HepG2 (cell line): Measurements from ENCODE around the gene RTEL1. TPM values are rescaled to one million over a fixed set of nuclear protein-coding genes. Genes with fewer than 3 reads are reported as not detected.

Source experiments
- ATF1 ChIP-seq: IDR thresholded peaks from 2 replicates; pipeline ENCODE4 v1.6.1; 2016; ENCODE audit warnings: mild to moderate bottlenecking, control low read depth
- HHEX ChIP-seq: IDR thresholded peaks from 2 replicates; pipeline ENCODE4 v1.6.1; 2016; ENCODE audit warnings: control low read depth
- HNRNPK ChIP-seq: fragments of 200-400 bp; formaldehyde crosslinking; IDR thresholded peaks from 2 replicates; pipeline ENCODE4 v1.6.1; 2018; ENCODE audit warnings: low read length, low read depth, moderate library complexity, mild to moderate bottlenecking; ENCODE audit not compliant: poor library complexity, severe bottlenecking
- HNRNPLL ChIP-seq: fragments of 200-400 bp; formaldehyde crosslinking; IDR thresholded peaks from 2 replicates; pipeline ENCODE4 v1.6.1; 2017; ENCODE audit warnings: mild to moderate bottlenecking, low read depth, low read length; ENCODE audit not compliant: poor library complexity, severe bottlenecking
- KAT7 ChIP-seq: IDR thresholded peaks from 2 replicates; pipeline ENCODE4 v1.6.1; 2018; ENCODE audit warnings: borderline replicate concordance, missing compliant biosample characterization
- KDM2A ChIP-seq: sonication (generic); formaldehyde crosslinking; IDR thresholded peaks from 2 replicates; pipeline ENCODE4 v1.4.0; 2020; ENCODE audit warnings: low read depth, missing genetic modification reagents, borderline replicate concordance
- MTA3 ChIP-seq: sonication (generic); formaldehyde crosslinking; IDR thresholded peaks from 2 replicates; pipeline ENCODE4 v1.4.0; 2020; ENCODE audit warnings: missing genetic modification reagents
- MTERF4 ChIP-seq: sonication (generic); formaldehyde crosslinking; IDR thresholded peaks from 2 replicates; pipeline ENCODE4 v1.8.0; 2023; ENCODE audit warnings: mild to moderate bottlenecking, missing genetic modification reagents
- NFYB ChIP-seq: sonication (generic); formaldehyde crosslinking; IDR thresholded peaks from 2 replicates; pipeline ENCODE4 v1.4.0; 2020; ENCODE audit warnings: missing genetic modification reagents
- NONO ChIP-seq, 2 experiments: fragments of 450-650 bp in 1 of 2; sonication (generic) in 1 of 2; formaldehyde crosslinking in 1 of 2; IDR thresholded peaks in 1 of 2; conservative IDR thresholded peaks in 1 of 2; 2 replicates each; pipeline versions ENCODE4 v1.6.1 to v1.8.0; 2017 to 2022; ENCODE audit warnings: mild to moderate bottlenecking in 1 of 2, missing genetic modification reagents in 1 of 2, moderate library complexity in 1 of 2
- PHF5A ChIP-seq: IDR thresholded peaks from one replicate; pipeline ENCODE4 v1.6.1; 2018; ENCODE audit warnings: low read depth, missing genetic modification reagents; ENCODE audit not compliant: unreplicated experiment
- POLR2AphosphoS5 ChIP-seq: IDR thresholded peaks from 2 replicates; pipeline ENCODE4 v1.6.1; 2012; ENCODE audit warnings: low read depth, low read length
- PREB ChIP-seq: sonication (generic); formaldehyde crosslinking; IDR thresholded peaks from 2 replicates; pipeline ENCODE4 v1.4.0; 2020; ENCODE audit warnings: missing genetic modification reagents
- SAP130 ChIP-seq: IDR thresholded peaks from 2 replicates; pipeline ENCODE4 v1.6.1; 2016; ENCODE audit warnings: low read depth
- SCMH1 ChIP-seq: sonication (generic); formaldehyde crosslinking; IDR thresholded peaks from 2 replicates; pipeline ENCODE4 v1.9.0; 2021; ENCODE audit warnings: missing genetic modification reagents, mild to moderate bottlenecking, borderline replicate concordance
- SKI ChIP-seq: fragments of 450-650 bp; IDR thresholded peaks from one replicate; pipeline ENCODE4 v1.6.1; 2018; ENCODE audit warnings: mild to moderate bottlenecking; ENCODE audit not compliant: partially characterized antibody
- SNAPC5 ChIP-seq: sonication (generic); formaldehyde crosslinking; IDR thresholded peaks from 2 replicates; pipeline ENCODE4 v1.8.1; 2023; ENCODE audit warnings: mild to moderate bottlenecking, missing genetic modification reagents, borderline replicate concordance
- TEAD2 ChIP-seq: sonication (generic); formaldehyde crosslinking; IDR thresholded peaks from 2 replicates; pipeline ENCODE4 v1.9.0; 2021; ENCODE audit warnings: missing genetic modification reagents
- U2AF1 ChIP-seq: fragments of 200-400 bp; formaldehyde crosslinking; optimal IDR thresholded peaks from 2 replicates; pipeline ENCODE3; 2017; ENCODE audit warnings: mild to moderate bottlenecking, low read depth, low read length
- ZBTB49 ChIP-seq: sonication (generic); formaldehyde crosslinking; IDR thresholded peaks from 2 replicates; pipeline ENCODE4 v1.4.0; 2020; ENCODE audit warnings: missing genetic modification reagents, borderline replicate concordance
- ZMYM4 ChIP-seq: sonication (generic); formaldehyde crosslinking; IDR thresholded peaks from 2 replicates; pipeline ENCODE4 v1.8.1; 2023; ENCODE audit warnings: mild to moderate bottlenecking, missing genetic modification reagents
- ZNF235 ChIP-seq: sonication (generic); formaldehyde crosslinking; IDR thresholded peaks from 2 replicates; pipeline ENCODE4 v1.8.1; 2023; ENCODE audit warnings: mild to moderate bottlenecking, missing genetic modification reagents, borderline replicate concordance
- ZNF557 ChIP-seq: sonication (generic); formaldehyde crosslinking; IDR thresholded peaks from 2 replicates; pipeline ENCODE4 v1.4.0; 2020; ENCODE audit warnings: missing genetic modification reagents
- ZNF569 ChIP-seq: sonication (generic); formaldehyde crosslinking; IDR thresholded peaks from 2 replicates; pipeline ENCODE4 v1.5.0; 2020; ENCODE audit warnings: mild to moderate bottlenecking, missing genetic modification reagents, moderate library complexity, borderline replicate concordance
- ZNF598 ChIP-seq: sonication (generic); formaldehyde crosslinking; IDR thresholded peaks from 2 replicates; pipeline ENCODE4 v1.5.1; 2020; ENCODE audit warnings: mild to moderate bottlenecking, missing genetic modification reagents, borderline replicate concordance
- ZNF713 ChIP-seq: sonication (generic); formaldehyde crosslinking; IDR thresholded peaks from 2 replicates; pipeline ENCODE4 v1.4.0; 2020; ENCODE audit warnings: mild to moderate bottlenecking, missing genetic modification reagents
- ZNF766 ChIP-seq: sonication (generic); formaldehyde crosslinking; IDR thresholded peaks from 2 replicates; pipeline ENCODE4 v1.5.0; 2020; ENCODE audit warnings: missing genetic modification reagents, borderline replicate concordance
- polyA plus RNA-seq, 8 experiments: library from polyadenylated mRNA; depleted of rRNA in 3 of 8; stranded (reverse) in 7 of 8; unstranded in 1 of 8; fragments of >200 nt; fragmentation: Illumina TruSeq in 4 of 8; extraction: Trizol in 4 of 8; gene quantifications; 2 replicates each; pipeline versions ENCODE4 v1.2.1 to v1.2.3, GENCODE V29; 2011 to 2016; ENCODE audit warnings: low read depth in 4 of 8, missing spikeins in 1 of 8, mixed read lengths in 1 of 8; ENCODE audit not compliant: insufficient read depth in 1 of 8
- total RNA-seq, 5 experiments: library from RNA; depleted of rRNA; stranded (reverse); fragments of >200 nt; fragmentation: Illumina TruSeq; extraction: Trizol; gene quantifications; 2 replicates each; pipeline ENCODE4 v1.2.3, GENCODE V29; 2016; ENCODE audit warnings: low read depth in 1 of 5

The RTEL1 gene
- total and polyA plus RNA-seq, 2 of the 13 experiments (the other 11 are each of a cell fraction or from before 2014, with no cell fraction given), result 21.8 to 36.4 TPM

- no peak for TF ChIP-seq SAP130
- no peak for TF ChIP-seq ZNF598 (CRISPR knock-in tag)
- 0 out of 2 replicates have a peak, but pooled peaks have one; percentile 6 for TF ChIP-seq POLR2AphosphoS5
- 0 out of 2 replicates have a peak, but pooled peaks have one; percentile 29 for TF ChIP-seq ZNF766
- no peak for TF ChIP-seq KAT7
- no peak for TF ChIP-seq TEAD2 (CRISPR knock-in tag)
- TF ChIP-seq HNRNPK, result peak; percentile 18
- TF ChIP-seq SKI, result no peak
- no peak for TF ChIP-seq ZNF569 (CRISPR knock-in tag)
- peak; percentile 66; the same call in 1 of the 2 replicates for TF ChIP-seq ZNF235 (CRISPR knock-in tag)
- TF ChIP-seq HNRNPLL, result peak; percentile 3
- TF ChIP-seq ZNF713 (CRISPR knock-in tag), result no peak
- TF ChIP-seq KDM2A (CRISPR knock-in tag), result peak; percentile 30; the same call in 1 of the 2 replicates
- no peak for TF ChIP-seq SNAPC5 (CRISPR knock-in tag)
- TF ChIP-seq ZBTB49 (CRISPR knock-in tag), result no peak
- TF ChIP-seq PHF5A (CRISPR knock-in tag), result no peak
- no peak for TF ChIP-seq ATF1 (CRISPR knock-in tag)
- no peak for TF ChIP-seq MTERF4 (CRISPR knock-in tag)
- no peak for TF ChIP-seq NONO (IDR thresholded peaks at IDR 0.05)
- TF ChIP-seq NONO (CRISPR knock-in tag; conservative IDR thresholded peaks at IDR 0.05), result no peak
- TF ChIP-seq SCMH1 (CRISPR knock-in tag), result no peak
- TF ChIP-seq ZNF557 (CRISPR knock-in tag), result 0 out of 2 replicates have a peak, but pooled peaks have one; percentile 29
- TF ChIP-seq HHEX (CRISPR knock-in tag), result no peak
- no peak for TF ChIP-seq ZMYM4
- no peak for TF ChIP-seq MTA3 (CRISPR knock-in tag)
- no peak for TF ChIP-seq NFYB
- peak; percentile 27 for TF ChIP-seq U2AF1
- TF ChIP-seq PREB (CRISPR knock-in tag), result no peak
Observed at GRCh38 chr20:63698739-63699465, 40.8 kb downstream of the RTEL1 start (continued).
